HG03196 (cell line): ENCODE results near the gene RGS7.
"Not testable (repeated sequence)": the region's sequence is repeated elsewhere in the genome, so short reads cannot be mapped to it uniquely, and the experiment has no call there.

Experiments used
- ATAC-seq: cut with Tn5 transposase; IDR thresholded peaks from one replicate; pipeline ENCODE4 v1.9.1; 2021; ENCODE audit not compliant: unreplicated experiment

RGS7 gene

GRCh38 chr1:240936911-240937668 is 419.9 kb downstream of the RGS7 start:
- ATAC-seq = no peak

GRCh38 chr1:240935920-240936319 is 421.1 kb downstream of the RGS7 start:
- ATAC-seq = no peak

GRCh38 chr1:240931031-240931430 is 426.0 kb downstream of the RGS7 start:
- no peak for ATAC-seq

GRCh38 chr1:240928265-240928664 is 428.7 kb downstream of the RGS7 start:
- ATAC-seq = no peak

- ATAC-seq = no peak
These were observed 429.2 kb downstream of the RGS7 start for GRCh38 chr1:240927821-240928220.

GRCh38 chr1:240925273-240925672 is 431.7 kb downstream of the RGS7 start:
- no peak for ATAC-seq

- ATAC-seq = no peak
These were observed 439.0 kb downstream of the RGS7 start for GRCh38 chr1:240917976-240918375.

GRCh38 chr1:240914506-240914905 is 442.5 kb downstream of the RGS7 start:
- ATAC-seq = no peak

- ATAC-seq = no peak
These were observed 444.2 kb downstream of the RGS7 start for GRCh38 chr1:240912821-240913220.

- no peak for ATAC-seq
These were observed 447.1 kb downstream of the RGS7 start for GRCh38 chr1:240909701-240910457.

GRCh38 chr1:240906477-240906876 is 450.5 kb downstream of the RGS7 start:
- no peak for ATAC-seq

- ATAC-seq = no peak
These were observed 451.7 kb downstream of the RGS7 start for GRCh38 chr1:240905225-240905765.

GRCh38 chr1:240895424-240895823 is 461.6 kb downstream of the RGS7 start:
- ATAC-seq = not testable (repeated sequence)

GRCh38 chr1:240888787-240889048 is 468.3 kb downstream of the RGS7 start:
- ATAC-seq = no peak

- ATAC-seq = no peak
These were observed 468.8 kb downstream of the RGS7 start for GRCh38 chr1:240888039-240888786.

- ATAC-seq = no peak
These were observed 473.5 kb downstream of the RGS7 start for GRCh38 chr1:240883490-240883889.

GRCh38 chr1:240882656-240883308 is 474.2 kb downstream of the RGS7 start:
- not testable (repeated sequence) for ATAC-seq

- ATAC-seq = no peak
These were observed 478.4 kb downstream of the RGS7 start for GRCh38 chr1:240878631-240879030.

- ATAC-seq = no peak
These were observed 479.4 kb downstream of the RGS7 start for GRCh38 chr1:240877605-240878004.

GRCh38 chr1:240876071-240876470 is 480.9 kb downstream of the RGS7 start:
- ATAC-seq = no peak

GRCh38 chr1:240869071-240869470 is 487.9 kb downstream of the RGS7 start:
- ATAC-seq = no peak
